HG02885 (cell line): Measurements from ENCODE around the gene TALDO1.

Experiments
- ATAC-seq: cut with Tn5 transposase; IDR thresholded peaks from one replicate; pipeline ENCODE4 v1.9.1; 2021; ENCODE audit warnings: mild to moderate bottlenecking; ENCODE audit not compliant: unreplicated experiment, poor library complexity

The TALDO1 gene

DNA sequence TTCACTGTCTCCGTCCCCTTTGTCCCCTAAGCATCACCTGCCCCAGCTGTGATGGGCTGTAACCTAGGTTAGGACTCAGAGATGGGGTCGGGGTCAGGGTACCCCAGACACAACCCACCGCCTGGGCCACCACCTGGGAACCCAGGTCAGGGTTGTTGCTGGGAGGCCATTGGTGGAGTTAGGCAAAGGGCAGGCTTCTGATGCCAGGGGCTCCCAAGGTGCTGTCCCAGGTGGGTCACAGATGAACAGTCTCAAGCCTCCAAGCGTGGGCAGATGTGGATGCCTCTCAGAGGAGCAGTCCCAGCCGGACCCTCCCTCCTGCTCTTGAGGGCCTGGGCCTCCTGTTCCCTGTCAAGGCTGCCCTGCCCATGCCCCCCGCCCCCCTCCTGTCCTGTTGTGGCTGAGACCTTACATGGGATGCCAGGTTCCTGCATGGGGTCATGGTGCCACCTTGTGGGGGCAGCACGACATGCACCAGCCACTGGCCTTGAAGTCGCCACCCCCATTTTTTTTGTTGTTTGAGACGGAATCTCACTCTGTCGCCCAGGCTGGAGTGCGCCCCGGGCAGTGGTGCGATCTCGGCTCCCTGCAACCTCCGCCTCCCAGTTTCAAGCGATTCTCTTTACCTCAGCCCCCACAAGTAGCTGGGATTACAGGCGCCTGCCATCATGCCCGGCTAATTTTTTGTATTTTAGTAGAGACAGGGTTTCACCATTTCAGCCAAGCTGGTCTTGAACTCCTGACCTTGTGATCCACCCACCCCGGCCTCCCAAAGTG, 17.9 kb downstream of the TALDO1 start:
- no peak for ATAC-seq

- no peak for ATAC-seq
Measured at GRCh38 chr11:765802-766091, 18.5 kb downstream of the TALDO1 start.

DNA sequence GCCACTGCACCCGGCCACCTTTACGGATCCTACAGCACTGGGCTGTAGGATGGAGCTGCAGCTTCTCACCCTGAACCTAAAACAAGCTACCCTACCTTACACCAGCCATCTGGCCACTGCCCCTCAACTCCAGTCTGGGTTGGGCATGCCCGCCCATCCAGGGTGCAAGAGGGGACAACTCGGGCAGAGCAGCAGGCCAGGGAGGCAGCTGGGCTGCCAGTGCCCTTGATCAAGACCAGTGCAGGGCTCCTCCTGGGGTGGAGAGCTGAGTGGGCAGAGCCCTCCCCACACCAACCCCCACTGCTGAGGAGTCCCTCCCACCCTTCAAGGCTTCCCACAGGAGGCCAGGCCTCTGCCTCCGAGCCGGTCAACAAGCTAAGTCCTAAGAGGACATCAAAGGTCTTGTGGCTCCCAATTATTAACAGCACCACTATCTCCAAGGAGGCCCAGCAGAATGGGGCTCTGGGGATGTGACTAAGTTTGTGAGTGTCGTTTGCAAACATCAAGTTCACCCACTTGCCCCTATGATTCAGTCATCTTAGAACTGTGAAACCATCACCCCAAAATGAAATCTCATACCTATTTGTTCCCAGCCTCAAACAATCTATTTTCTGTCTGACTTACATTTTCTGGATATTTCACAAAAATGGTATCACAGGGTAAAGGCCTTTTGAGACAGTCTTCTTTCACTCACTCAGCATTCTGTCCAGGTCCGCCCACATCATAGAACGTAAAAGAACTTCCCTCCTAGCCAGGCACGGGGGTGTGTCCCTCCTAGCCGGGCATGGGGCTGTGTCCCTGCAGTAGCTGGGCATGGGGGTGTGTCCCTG, 19.1 kb downstream of the TALDO1 start:
- no peak for ATAC-seq

GRCh38 chr11:766936-767210, 19.6 kb downstream of the TALDO1 start:
- ATAC-seq = no peak

DNA sequence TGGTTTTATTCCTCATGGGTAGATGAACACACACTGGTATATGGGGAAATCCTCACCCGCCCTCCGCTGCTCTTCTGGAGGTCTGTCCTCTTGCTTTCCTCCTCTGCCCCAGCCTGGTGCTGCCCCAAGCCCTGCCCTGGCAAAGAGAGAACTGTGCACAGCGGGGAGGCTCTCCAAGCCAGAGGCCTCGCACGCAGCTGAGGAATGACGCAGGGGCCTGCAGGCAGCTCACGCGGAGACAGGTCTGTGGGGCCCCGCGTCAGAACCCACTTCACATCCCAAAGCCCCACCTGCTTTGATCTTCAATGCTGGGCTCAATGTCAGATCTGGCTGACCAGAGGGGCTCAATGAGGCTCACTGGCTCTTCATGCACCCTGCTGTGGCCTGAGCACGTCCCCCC, 20.0 kb downstream of the TALDO1 start:
- ATAC-seq = no peak

DNA sequence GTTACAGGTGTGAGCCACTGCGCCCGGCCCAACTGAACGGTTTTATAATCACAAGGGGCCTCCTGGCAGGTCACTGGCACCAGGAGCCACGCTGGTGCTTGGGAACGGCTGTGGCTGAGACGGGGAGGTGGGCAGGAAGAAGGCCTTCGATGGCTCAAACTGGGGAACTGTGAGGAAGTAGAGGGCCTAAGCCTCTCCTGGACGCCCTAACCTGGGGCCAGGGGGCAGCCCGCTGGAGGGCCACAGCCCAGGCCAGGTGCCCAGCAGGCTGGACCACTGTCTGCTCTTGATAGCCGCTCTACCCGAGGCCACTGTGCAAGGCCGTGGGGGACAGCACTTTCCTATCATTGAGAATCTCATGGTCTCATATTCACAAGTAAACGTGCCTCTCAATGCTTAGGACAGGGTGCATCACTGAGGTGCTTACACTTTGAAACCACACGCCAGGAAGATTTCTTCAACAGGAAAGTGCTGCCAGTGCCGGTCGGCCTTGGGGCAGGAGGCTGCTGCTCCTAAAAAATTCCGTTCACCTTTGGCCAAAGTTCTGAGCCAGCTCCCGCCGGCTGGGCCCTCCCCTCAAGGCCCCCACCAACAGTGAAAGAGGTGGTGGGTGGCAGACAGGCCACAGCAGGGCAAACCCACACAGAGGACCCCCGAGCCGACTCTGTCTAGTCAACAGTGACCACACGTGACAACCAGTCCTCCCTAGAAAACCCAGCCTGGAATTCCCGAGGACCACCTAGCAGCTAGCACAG, 22.8 kb downstream of the TALDO1 start:
- no peak for ATAC-seq

DNA sequence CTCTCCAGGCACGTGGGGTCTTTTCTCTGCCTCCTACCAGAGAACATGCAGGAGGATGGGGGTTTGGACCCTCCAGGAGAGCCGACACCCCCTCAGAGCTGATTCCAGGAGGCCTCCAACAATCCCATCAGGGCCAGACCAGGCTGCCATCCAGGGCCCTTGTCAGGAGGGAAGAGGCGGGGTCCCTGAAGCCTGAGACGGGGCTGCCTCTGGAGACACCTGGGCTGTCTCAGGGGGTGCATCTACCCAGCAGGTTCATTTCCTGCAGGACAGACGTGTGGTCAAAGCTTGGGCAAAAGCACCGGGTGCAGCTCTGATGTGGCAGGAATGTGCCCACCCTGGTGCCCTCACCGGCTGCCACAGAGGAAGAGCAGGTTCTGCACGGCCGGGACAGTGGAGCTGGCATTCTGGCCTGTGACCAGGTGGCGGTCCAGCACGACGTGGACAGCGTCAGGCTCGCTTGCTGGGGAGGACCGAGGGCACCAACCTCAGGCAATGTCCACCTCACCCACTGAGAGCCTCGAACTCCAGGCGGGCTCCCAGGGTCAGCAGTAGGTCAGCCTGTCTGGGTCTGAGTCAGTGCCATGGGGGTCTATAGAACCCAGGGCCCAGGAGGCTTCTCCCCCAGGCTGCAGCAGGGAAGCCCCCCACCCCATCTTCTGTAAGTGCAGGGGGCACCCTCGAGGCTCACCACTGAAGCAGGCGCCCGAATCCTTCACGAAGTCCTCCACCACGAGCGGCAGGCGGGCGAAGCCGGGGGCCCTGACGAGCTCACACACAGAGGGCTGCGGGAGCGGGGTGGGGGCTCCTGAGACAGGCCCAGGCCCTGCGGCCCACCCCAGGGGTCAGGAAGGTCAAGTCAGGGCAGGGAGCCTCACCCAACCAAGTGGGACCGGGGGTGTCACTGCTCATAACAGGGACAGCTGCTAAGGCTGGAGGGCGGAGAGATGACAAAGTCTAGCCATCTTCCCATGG, 23.7 kb downstream of the TALDO1 start:
- ATAC-seq = no peak

GRCh38 chr11:771617-772204, 24.4 kb downstream of the TALDO1 start:
- ATAC-seq = no peak

GRCh38 chr11:772429-773390, 25.4 kb downstream of the TALDO1 start:
- ATAC-seq = no peak

GRCh38 chr11:773425-773824, 26.2 kb downstream of the TALDO1 start:
- ATAC-seq = no peak

- no peak for ATAC-seq
Measured at GRCh38 chr11:773830-774229, 26.6 kb downstream of the TALDO1 start.

DNA sequence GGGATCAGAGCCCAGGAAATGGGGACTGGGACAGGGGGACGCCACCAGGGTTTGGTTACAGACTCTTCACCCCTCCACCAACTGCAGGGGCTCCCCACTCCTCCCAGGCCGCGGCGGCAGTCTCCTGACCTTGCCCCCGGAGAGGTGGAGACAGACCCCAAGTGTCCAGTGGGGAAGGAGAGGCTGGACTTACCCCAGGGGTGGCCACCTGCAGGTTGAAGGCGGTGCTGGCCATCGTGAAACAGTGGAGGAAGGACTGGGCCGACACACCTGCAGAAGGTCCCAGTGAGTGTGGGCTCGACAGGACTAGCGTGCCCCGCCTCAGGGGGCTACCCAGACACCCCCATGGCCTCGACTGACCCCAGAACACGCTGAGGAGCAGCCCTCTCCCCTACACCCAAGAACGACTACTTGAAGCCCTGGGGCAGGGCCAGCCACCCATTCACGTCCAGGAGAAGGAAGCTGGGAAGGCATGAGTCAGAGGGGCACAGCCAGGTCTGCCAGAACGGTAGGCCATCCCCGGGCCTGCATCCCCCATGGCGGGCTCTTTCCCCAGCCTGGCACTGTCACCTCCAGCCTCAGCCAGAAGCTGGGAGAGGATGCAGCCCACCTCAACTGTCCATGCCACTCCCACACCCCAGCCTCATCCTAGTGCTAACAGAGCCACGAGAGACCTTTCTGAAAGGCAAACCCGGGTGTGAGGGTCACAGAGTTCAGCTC, 27.8 kb downstream of the TALDO1 start:
- ATAC-seq = no peak

DNA sequence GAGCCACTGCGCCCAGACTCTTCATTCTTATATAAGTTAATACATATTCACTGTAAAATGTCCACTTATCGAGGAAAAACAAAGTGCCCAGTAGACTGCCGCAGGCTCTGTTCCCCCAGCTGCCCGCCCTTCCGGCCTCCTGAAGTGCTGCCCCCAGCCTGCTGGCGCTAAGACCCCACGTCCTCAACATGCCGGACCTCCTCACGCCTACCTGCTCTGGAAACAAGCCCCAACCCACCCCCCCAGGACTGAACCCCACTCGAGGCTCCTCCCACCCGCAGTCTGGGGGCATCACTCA, 28.9 kb downstream of the TALDO1 start:
- ATAC-seq = no peak

GRCh38 chr11:776561-777287, 29.5 kb downstream of the TALDO1 start:
- peak; percentile 17 for ATAC-seq

GRCh38 chr11:777288-778255, 30.3 kb downstream of the TALDO1 start, which contains the start of gene GATD1:
Gene GATD1 (minus strand): TSS chr11:777487. CDS start chr11:777462, 25 bp downstream.
- ATAC-seq = peak; percentile 81
